ENCODE data around the gene ALKBH8. TPM values are rescaled to one million over a fixed set of nuclear protein-coding genes. Genes with fewer than 3 reads are reported as not detected.
A peak's percentile ranks its signal among the peaks of the same experiment; 100 is the strongest.
"Not testable (repeated sequence)": the region's sequence is repeated elsewhere in the genome, so short reads cannot be mapped to it uniquely, and the experiment has no call there.

Gene ALKBH8
- total RNA-seq, 1 donor from 2014 or later: 8.2 TPM

- no peak for DNase-seq (ENCODE audit: low spot score)
Measured at GRCh38 chr11:107508201-107508857, 57.2 kb downstream of the ALKBH8 start.

GRCh38 chr11:107505647-107506225, 59.8 kb downstream of the ALKBH8 start:
- peak; percentile 71 for DNase-seq (ENCODE audit: low spot score)

- DNase-seq (ENCODE audit: low spot score): no peak
Measured at GRCh38 chr11:107504981-107505380, 60.6 kb downstream of the ALKBH8 start.

DNA sequence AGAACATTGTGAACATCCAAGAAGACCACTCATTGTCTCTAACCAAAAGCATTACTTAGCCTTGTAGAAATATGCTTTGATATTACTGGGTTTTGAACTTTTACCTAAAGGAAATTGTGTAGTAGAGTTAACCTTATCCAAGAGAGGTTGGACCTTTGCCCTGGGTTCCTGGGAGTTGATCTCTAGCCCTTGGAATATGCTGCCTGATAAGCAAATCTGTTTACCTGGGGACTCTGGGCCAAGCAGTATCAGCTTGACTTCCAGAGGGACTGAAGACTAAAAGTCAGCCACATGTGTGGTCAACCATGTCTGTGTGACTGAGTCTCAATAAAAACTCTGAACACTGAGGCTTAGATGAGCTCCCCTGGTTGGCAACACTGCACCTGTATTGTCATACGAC, 63.8 kb downstream of the ALKBH8 start:
- no peak for DNase-seq (ENCODE audit: low spot score)

DNA sequence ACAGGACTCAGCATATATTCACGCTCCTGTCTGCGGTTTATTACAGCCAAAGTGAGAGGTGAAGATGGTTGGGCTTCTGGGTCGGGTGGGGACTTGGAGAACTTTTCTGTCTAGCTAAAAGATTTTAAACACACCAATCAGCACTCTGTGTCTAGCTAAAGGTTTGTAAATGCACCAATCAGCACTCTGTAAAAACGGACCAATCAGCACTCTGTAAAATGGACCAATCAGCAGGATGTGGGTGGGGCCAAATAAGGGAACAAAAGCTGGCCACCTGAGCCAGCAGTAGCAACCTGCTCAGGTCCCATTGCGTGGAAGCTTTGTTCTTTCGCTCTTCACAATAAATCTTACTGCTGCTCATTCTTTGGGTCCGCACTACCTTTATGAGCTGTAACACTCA, 68.2 kb downstream of the ALKBH8 start:
- DNase-seq (ENCODE audit: low spot score): not testable (repeated sequence)

DNA sequence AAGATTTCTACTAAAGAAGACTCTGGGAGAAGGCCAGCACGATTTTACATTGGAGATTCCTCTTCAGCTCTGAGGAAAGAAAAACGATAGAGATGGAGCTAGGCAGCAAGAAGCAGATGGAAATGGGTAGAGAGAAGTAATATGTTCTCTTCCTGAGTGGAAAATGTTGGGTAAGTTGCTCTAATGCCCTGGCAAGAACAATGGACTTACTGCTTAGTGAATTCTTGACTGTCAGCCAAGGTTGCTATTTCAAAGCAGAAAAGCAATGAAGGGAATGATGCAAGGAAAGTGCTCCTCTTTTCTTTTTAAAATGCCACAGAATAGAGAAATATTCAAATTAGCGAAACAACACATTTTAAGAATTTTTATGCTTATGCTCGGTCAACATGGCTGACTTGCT, 69.5 kb downstream of the ALKBH8 start:
- peak; percentile 34 for DNase-seq (ENCODE audit: low spot score)

DNA sequence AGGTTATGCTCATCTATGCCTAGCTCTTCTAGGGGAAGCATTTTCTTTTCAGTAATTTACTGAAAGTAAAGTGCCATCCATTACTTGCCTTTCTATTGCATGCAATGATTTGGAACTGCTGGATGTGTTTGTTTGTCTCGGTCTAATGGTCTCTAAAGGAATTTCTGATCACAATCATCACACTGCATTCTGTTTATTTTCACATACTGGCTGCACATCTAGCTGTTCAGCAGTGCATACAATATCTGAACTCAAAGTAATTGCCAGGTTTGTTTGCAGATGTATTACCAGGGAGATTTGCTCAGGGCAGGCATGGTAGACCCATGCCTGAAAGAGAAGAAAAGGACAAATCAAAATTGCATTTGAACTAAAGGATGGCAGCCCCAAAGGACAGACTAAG, 71.5 kb downstream of the ALKBH8 start:
- no peak for DNase-seq (ENCODE audit: low spot score)

- DNase-seq (ENCODE audit: low spot score): no peak
Measured at GRCh38 chr11:107493117-107493516, 72.4 kb downstream of the ALKBH8 start.

DNA sequence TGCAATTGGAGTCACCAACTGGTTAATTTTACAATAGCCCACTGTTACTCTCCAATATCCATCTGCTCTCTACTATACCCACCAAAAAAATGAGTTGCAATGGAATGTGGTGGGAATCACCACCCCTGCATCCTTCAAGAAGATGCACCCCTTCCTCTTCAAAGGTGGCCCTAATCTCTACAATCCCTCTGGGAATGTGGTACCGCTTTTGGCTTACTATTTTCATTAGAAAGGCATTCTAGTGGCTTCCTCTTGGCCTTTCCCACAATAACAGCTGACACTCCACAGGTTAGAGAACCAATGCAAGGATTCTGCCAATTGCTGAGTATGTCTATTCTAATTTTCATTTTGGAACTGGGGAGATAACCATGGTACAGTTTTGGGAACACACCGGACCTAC, 74.7 kb downstream of the ALKBH8 start:
- no peak for DNase-seq (ENCODE audit: low spot score)

DNA sequence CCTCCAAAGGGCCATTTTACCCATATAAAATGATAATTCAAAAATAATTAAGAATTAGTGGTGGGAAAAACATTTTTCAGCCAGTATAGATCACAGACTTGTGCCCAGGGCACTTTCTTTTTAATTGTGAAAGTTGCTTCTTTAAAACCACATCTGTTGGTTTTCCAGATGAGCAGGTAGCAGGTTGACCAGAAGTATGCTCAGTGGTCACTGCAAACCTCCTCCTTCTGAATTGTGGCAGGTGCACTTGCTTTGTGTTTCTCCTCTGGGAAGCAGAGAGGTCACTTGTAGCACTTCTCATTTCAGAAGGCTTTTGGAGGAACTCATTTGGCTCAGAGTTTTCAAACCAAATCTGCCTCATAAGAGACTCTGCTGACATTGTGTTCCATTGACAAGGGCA, 83.3 kb downstream of the ALKBH8 start:
- DNase-seq (ENCODE audit: low spot score): no peak

- DNase-seq (ENCODE audit: low spot score): no peak
Measured at GRCh38 chr11:107478922-107479321, 86.6 kb downstream of the ALKBH8 start.

GRCh38 chr11:107477820-107478219, 87.7 kb downstream of the ALKBH8 start:
- no peak for DNase-seq (ENCODE audit: low spot score)

DNA sequence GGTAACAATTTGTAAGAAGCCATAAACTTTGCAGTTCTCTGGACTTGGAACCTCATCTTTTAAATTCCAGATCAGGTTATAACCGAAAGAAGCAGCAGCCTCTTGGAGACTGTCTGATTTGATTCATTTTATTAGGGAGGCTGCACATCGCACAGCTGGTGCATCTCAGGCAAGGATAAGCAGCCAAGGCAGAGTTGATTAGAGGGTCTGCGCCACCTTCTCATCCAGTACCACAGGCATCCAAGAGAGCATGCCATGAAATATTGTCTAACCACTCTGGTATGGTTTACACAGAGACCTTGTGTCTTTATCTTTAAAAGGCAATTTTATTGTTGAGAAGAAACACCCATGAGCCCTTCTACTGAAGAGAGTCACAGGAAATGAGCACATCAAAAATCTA, 91.7 kb downstream of the ALKBH8 start:
- DNase-seq (ENCODE audit: low spot score): no peak

DNA sequence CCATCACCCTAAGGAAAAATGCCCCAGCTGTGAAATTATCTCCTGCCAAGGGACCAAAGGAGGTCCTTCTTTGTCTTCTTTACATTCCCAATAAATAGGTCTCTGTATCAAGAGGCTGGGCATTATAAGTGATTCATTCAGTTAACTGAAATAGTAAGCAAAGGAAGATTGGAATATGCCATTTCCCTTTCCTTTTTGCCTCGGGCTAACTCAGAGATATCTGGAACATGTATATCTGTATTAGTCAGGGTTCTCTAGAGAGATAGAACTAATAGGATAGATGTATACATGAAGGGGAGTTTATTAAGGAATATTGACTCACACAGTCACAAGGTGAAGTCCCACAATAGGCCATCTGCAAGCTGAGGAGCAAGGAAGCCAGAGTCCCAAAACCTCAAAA, 92.6 kb downstream of the ALKBH8 start:
- no peak for DNase-seq (ENCODE audit: low spot score)

DNA sequence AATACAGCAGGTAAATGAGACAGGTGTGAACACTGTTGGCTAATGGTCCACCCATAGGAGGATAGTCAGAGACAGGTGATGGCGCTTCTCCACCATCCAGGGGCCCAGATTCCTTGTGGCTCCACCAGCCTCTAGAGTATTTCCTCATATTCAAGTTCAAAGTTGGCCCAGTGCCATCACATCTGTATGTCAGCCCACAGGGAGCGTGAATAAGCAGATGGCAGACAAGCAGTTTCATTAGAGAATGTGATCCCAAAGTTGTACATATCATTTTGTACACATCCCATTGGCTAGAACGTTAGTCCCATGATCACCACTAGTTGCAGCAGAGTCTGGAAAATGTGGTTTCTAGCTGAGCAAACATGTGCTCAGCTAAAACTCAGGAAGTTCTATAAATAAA, 96.9 kb downstream of the ALKBH8 start:
- no peak for DNase-seq (ENCODE audit: low spot score)

DNA sequence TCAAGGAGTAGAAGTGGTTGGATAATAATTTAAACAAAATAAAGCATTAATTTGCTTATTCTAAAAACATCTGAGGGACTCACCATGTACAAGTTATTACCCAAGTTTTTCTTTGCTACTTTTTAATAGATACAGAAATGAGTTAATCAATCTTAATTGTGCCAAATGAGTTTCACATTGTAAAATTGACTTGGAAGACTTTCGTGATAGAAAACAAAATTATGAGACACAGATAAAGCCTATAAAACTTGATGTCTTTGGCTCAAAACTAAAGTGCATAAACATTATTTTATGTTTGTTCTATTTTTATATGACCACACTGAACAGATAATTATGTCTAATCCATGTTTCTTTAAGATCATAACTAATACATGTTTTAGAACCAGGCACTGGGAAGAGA, 97.8 kb downstream of the ALKBH8 start:
- DNase-seq (ENCODE audit: low spot score): no peak

DNA sequence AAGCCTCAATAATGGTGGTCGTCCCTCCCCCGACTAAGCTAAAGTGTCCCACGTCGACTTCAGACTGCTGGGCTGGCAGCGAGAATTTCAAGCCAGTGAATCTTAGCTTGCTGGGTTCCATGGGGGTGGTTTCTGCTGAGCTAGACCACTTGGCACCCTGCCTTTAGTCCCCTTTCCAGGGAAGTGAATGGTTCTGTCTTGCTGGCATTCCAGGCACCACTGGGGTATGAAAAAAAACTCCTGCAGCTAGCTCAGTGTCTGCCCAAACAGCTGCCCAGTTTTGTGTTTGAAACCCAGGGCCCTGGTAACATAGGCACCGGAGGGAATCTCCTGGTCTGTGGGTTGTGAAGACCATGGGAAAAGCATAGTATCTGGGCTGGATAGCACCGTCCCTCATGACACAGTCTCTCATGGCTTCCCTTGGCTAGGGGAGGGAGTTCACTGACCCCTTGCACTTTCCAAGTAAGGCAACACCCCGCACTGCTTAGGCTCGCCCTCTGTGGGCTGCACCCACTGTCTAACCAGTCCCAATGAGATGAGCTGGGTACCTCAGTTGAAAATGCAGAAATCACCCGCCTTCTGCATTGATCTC, 99.2 kb downstream of the ALKBH8 start:
- not testable (repeated sequence) for DNase-seq (ENCODE audit: low spot score)

GRCh38 chr11:107457558-107458271, 107.8 kb downstream of the ALKBH8 start, which contains the start of gene CWF19L2:
Gene CWF19L2, minus strand, starts transcription at chr11:107457825. Its CDS starts 9 bp downstream, at chr11:107457816.
- peak; percentile 98 for DNase-seq (ENCODE audit: low spot score)

GRCh38 chr11:107457205-107457557, 108.4 kb downstream of the ALKBH8 start:
- no peak for DNase-seq (ENCODE audit: low spot score)

DNA sequence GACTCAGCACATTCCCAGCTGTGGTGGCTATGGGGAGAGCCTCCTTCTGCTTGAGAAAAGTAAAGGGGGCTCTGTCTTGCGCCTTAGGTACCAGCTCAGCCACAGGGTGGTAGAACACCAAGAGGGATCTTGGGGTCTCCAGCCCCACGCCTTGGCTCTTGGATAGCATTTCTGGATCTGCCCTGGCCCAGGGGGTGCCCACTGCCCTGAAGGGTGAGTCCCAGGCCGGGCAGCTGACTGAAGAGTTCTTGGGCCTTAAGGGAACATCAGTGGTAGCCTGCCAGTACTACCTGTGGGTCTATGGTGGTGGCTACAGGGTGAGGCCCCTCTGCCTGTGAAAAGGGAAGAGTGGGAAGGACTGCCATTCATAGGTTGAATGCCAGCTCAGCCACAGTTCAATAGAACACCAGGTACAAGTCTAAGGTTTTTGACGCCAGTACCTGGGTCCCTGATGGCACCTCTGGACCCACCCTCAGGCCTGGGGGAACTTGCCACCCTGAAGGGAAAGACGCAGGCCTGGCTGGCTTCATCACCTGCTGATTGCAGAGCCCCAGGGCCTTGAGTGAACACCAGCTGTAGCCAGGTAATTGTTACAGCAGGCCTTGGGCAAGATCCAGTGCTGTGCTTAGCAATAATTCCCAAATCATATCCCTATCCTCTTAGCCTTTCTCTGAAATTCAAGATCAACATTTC, 111.8 kb downstream of the ALKBH8 start:
- DNase-seq (ENCODE audit: low spot score): no peak

Measured in umbilical cord (tissue), 2 donors.